ENCODE results near the gene CES4A. TPM values are rescaled to one million over a fixed set of nuclear protein-coding genes. Genes with fewer than 3 reads are reported as not detected.

CES4A gene
- total and polyA plus RNA-seq, 2 of the 13 experiments (the other 11 are each of a cell fraction or from before 2014, with no cell fraction given): 0.09 to 0.17 TPM

DNA sequence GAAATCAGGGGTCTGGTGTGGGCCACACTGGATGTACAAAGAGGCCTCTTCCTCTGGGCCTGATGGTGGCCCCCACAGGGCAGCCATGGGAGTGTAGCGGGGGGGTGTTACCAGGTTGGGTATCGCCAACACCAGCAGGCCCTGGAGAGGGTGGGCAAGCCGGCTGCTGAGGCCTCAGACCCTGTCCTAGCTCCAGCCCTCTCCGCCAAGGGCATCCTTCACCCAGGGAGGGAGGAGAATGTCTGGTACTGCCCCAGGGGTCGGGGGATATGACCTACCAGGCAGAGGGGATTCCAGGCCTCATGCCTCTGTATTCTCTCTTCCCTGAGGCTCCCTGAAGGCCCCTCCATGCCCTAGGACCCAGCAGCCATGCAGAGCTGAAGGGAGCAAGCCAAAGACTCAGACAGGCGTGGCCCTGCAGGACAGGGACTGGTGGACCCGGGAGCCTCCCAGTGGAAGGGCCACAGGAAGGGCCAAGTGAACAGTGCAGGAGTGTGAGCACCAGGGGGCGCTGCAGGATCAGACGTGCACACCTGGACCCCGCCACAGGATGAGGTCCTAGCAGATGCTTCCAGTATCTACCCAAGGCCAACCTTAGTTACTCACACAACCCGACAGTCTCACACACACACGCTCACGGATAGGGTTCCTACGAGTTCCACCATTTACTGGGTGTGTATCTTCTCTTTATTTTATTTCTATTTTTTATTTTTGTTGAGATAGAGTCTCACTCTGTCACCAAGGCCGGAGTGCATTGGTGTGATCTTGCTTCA lies 10.9 kb upstream of the CES4A start (continued):
- TF ChIP-seq ZNF558 (CRISPR knock-in tag; IDR thresholded peaks at IDR 0.05; ENCODE audit: borderline replicate concordance) (peak; percentile 80; the same call in 1 of the 2 replicates), ZNF329 (CRISPR knock-in tag; IDR thresholded peaks at IDR 0.05; ENCODE audit: low read depth) (0 out of 2 replicates have a peak, but pooled peaks have one; percentile 36), ATF7-NPFF (CRISPR knock-in tag; IDR thresholded peaks at IDR 0.05; ENCODE audit: low read depth) (peak; percentile 67; the same call in 1 of the 2 replicates), ZNF709 (CRISPR knock-in tag; IDR thresholded peaks at IDR 0.05) (0 out of 2 replicates have a peak, but pooled peaks have one; percentile 43), ZZZ3 (CRISPR knock-in tag; IDR thresholded peaks at IDR 0.05; ENCODE audit: borderline replicate concordance) (peak; percentile 56; the same call in 1 of the 2 replicates), NFYC (CRISPR knock-in tag; IDR thresholded peaks at IDR 0.05) (peak; percentile 28; the same call in 1 of the 2 replicates), ZMAT3 (CRISPR knock-in tag; conservative IDR thresholded peaks at IDR 0.05) (no peak), ZBTB21 (CRISPR knock-in tag; IDR thresholded peaks at IDR 0.05) (no peak), CHD4 (IDR thresholded peaks at IDR 0.05; ENCODE audit: borderline replicate concordance, low read length) (no peak), ZNF782 (CRISPR knock-in tag; IDR thresholded peaks at IDR 0.05; ENCODE audit: borderline replicate concordance) (peak; percentile 72; the same call in 1 of the 2 replicates), GTF2F1 (IDR thresholded peaks at IDR 0.05; ENCODE audit: low read length) (no peak), MEIS1 (CRISPR knock-in tag; IDR thresholded peaks at IDR 0.05; ENCODE audit: borderline replicate concordance) (0 out of 2 replicates have a peak, but pooled peaks have one; percentile 63), TBL1XR1 (IDR thresholded peaks at IDR 0.05; ENCODE audit: borderline replicate concordance, low read length, partially characterized antibody) (peak; percentile 42), CREM (IDR thresholded peaks at IDR 0.05) (no peak), CREM (CRISPR knock-in tag; IDR thresholded peaks at IDR 0.05) (no peak), ZNF430 (CRISPR knock-in tag; IDR thresholded peaks at IDR 0.05) (0 out of 2 replicates have a peak, but pooled peaks have one; percentile 69), TFDP2 (CRISPR knock-in tag; IDR thresholded peaks at IDR 0.05) (peak; percentile 35; the same call in 1 of the 2 replicates), NAIF1 (CRISPR knock-in tag; IDR thresholded peaks at IDR 0.05; ENCODE audit: borderline replicate concordance) (0 out of 2 replicates have a peak, but pooled peaks have one; percentile 15), HNF4G (IDR thresholded peaks at IDR 0.05; ENCODE audit: borderline replicate concordance, low read depth, low read length) (no peak), HNF4G (CRISPR knock-in tag; IDR thresholded peaks at IDR 0.05; ENCODE audit: borderline replicate concordance, low read depth) (0 out of 2 replicates have a peak, but pooled peaks have one; percentile 23), KDM5A (IDR thresholded peaks at IDR 0.05; ENCODE audit: borderline replicate concordance, low read length) (no peak), KLF11 (CRISPR knock-in tag; IDR thresholded peaks at IDR 0.05) (peak; percentile 88), NR2F6 (IDR thresholded peaks at IDR 0.05) (no peak), NR2F6 (CRISPR knock-in tag; IDR thresholded peaks at IDR 0.05) (peak; percentile 55; the same call in 1 of the 2 replicates), TFAP4 (IDR thresholded peaks at IDR 0.05; ENCODE audit: borderline replicate concordance, low read depth) (peak; percentile 37; the same call in 1 of the 2 replicates), NFE2L1 (CRISPR knock-in tag; IDR thresholded peaks at IDR 0.05; ENCODE audit: borderline replicate concordance) (no peak), TSC22D2 (CRISPR knock-in tag; IDR thresholded peaks at IDR 0.05; ENCODE audit: borderline replicate concordance) (peak; percentile 77; the same call in 1 of the 2 replicates), EED (CRISPR knock-in tag; IDR thresholded peaks at IDR 0.05) (peak; percentile 96), MXI1 (IDR thresholded peaks at IDR 0.05; ENCODE audit: borderline replicate concordance, low read depth, low read length) (peak; percentile 68; the same call in 1 of the 3 replicates), MIER3 (CRISPR knock-in tag; IDR thresholded peaks at IDR 0.05; ENCODE audit: borderline replicate concordance) (peak; percentile 92), HIVEP1 (CRISPR knock-in tag; IDR thresholded peaks at IDR 0.05) (0 out of 2 replicates have a peak, but pooled peaks have one; percentile 59)
